Left renal pelvis (tissue), 4 donors: ENCODE data around the gene WWC2. TPM values are rescaled to one million over a fixed set of nuclear protein-coding genes. Genes with fewer than 3 reads are reported as not detected.

Experiments used
- DNase-seq, 4 donors: peaks; one replicate each; pipeline ENCODE4 v3.0.0-alpha.2; 2013; ENCODE audit warnings: low read depth in 4 of 4, low spot score in 3 of 4
- polyA plus RNA-seq, 4 donors: library from polyadenylated mRNA; unstranded; fragments of 120-200 nt; gene quantifications; one replicate each; pipeline ENCODE4 v1.2.1, GENCODE V29; 2013; ENCODE audit not compliant: insufficient read length in 4 of 4

The WWC2 gene
- polyA plus RNA-seq, 4 donors: 40.0 to 60.5 (median 59.1) TPM

DNA sequence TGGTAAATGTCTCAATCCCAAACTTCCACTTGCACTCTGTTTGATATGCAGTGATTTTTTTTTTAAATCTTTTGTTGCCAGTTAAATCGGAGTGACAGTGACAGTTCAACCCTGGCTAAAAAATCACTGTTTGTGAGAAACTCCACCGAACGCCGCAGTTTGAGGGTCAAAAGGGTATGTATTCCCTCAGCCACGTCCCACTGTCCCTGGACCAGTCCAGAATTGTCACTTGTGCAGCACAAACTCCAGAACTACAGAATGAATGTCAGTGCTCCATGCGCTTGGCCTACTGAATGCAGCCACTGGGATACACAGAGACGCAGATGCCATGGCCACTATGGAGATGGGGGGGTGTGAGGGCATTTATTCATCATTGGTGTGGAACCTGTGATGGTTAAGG, 186.8 kb downstream of the WWC2 start:
- DNase-seq: no peak

DNA sequence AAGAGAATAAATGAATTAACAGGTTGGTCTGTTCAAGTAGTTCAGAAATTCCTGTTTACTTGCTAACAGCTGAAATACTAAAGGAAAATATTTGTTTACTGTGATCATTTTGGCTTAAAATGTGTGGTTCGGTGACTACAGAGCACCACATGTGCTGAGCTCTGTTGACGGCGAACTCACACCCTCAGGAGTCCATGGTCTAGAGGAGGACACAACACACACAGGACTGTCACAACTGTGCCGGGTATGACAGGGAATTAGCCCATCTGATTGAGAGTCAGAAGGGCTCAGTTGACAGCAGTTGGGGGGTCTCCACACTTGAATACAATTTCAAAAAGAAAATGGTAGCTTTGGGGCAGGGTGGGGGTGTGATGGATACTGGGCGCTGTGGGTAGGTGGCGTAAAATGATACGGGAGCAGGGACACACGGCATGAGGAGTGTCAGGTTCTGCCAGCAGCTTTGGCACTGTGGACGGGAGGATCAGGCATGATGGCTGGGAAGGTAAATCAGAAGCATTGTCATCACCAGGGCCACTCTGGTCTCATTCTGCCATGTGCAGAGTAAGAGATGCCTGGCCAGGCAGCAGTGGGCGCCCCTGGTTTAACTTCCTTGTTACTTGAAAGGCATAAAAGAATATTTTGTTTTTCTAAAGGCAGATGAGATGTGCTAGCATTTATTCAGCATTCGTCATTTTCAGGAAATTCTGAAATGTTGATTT, 187.7 kb downstream of the WWC2 start:
- no peak for DNase-seq

DNA sequence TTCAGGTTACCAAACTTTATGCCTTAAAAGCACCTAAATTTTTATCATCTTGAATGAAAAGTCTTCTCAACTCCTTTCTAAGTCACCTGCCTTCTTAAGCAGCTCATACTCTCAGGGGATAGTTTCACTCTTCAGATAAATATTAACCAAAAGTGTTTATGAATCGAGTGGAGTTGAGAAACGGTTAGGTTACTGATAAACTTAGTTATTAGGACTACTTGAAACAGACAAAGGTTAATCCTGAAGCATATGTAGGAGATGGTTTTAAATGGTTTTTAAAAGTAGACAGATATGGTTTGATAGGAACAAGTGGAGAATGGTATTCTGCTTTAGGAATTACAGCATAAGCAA, 188.2 kb downstream of the WWC2 start:
- no peak for DNase-seq

DNA sequence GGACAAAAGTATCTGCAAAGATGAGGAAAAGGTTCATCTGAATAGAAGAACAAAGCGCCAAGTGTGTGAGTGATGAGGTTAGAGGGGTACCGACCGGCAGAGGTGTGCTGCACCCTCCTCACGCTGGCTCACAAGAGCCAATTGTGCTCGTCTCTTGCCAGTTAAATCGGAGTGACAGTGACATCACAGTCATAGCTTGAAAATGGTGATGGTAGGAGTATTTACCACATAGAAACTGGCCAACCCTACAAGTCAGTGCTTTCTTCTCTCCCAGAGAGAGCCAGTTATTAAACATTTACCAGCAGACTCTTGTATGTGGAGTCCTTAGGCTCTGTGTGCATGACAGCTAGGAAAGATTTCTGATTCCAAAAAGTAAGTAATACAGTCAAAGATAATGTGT, 188.6 kb downstream of the WWC2 start:
- DNase-seq: no peak

DNA sequence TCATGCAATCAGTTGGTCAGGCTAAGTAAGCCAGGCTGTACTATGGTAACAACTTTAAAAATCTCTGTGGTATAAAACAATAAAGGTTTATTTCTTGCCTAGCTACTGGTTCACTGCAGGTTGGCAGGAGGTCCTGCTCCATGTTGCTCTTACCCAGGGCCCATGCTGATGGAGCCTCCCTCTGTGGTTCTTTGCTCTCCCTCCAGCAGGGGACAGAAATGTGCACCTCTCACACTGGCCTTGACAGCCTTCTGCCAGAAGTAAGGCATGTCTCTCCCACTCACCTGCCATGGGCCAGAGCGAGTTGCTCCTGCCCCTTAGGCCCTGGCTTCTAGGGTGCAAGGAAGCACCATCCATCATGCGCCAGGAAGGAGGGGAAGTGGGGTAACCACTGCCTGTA, 189.9 kb downstream of the WWC2 start:
- no peak for DNase-seq

DNA sequence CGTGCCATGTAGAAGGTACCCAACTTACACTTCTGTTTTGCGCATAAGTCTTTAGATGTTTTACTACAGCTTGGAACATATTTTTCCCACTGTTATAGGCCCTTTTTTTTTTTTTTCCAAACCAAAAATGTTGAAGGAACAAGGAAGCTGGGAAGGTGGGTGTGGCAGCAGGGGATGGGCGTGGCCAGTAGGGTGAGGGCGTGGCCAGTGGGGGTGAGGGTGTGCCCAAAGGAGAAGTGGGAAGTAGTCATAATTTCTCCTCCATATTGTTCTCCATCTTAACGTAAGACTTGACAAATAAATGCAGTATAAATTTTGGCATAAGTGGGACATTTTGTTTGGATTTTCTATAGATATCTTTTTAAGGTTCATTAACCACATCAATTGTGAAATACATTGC, 190.6 kb downstream of the WWC2 start:
- DNase-seq: no peak

DNA sequence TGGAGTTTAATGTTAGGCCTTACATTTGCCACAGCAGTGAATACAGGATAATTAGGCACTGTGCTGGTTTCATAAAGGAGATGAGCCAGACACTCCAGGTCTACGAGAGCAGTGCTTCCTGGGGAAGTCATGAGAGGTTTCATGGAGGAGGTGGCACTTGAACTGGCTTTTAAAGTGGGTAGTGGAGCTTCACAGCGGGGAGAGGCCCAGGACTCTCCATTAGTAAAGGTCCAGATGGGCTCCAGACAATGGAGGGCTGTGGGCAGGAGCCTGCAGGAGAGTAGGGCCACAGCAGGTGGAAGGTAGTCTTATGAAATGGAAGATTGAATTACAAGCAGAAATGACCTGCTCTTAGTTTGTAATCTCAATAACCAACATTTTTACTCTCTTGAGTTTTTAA, 192.0 kb downstream of the WWC2 start:
- no peak for DNase-seq

DNA sequence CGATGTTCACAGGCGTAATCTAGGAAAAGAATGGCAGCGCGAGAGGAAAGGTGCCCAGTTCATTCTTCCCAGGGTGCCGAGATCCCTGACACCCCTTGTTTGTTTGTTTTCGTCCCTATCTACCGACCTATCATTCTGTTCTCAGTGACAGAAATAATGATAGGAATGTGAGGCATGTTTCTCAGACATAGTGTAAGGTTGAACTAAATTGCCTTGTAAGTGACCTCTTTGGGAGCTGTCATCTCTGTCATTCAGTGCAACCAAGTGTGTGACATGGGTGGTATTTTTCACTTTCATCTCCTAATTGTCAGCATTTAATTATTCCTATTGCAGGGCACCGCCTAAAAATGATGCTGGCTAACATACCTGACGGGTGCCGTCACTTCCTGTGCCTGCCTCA, 196.7 kb downstream of the WWC2 start:
- no peak for DNase-seq

DNA sequence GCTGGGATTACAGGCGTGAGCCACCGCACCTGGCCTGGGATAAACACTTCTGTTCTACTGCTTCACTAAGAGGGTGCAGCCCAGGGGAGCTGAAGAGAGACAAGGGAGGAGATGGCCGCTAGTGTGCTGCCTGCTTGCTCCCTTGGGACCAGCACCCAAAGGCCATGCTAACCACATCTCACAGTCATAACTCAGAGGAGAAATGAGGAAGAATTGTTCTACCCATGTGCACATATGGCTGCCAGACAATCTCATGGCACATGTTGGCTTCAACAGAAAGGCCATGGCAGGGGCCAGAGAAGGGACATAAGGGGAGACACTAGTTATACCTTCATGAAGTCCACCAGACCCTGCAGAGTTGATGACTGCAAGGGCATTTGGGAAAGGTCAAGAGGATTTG, 198.6 kb downstream of the WWC2 start:
- no peak for DNase-seq

DNA sequence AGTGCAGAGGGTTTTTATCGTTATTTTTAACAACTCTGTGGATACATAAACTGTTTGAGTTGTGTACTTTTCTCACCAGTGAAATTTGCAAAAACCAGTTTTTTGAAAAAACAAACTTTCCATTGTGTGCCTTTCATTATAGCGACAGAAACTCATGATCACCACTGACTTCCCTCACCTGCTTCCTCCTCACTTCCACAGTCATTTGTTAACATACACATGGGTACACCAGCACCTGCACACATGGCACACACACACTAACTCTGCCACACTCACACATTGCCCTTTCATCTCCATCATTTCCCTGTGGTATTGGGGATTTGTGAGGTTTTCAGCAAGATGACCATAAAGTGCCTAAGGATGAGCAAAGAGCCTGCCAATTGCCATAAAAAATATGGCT, 200.4 kb downstream of the WWC2 start:
- no peak for DNase-seq

DNA sequence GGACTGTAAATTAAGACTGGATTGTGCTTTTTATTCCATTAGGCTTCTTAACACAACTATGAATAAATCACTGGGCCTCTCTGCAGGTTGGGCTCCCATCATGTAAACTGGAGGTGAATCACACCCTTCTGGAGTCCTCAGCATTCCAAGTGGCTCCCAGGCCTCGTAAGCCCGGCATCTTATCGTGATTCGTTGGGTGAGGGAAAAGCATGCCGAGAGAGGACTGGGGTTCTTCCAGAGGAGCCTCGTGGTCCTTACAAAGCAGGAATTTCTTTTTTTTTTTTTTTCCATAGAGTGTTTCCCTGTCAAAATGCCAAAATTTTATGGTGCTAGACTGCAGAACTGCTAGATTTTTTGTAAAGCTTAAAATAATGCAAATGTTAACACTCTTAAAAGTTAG, 201.0 kb downstream of the WWC2 start:
- no peak for DNase-seq

DNA sequence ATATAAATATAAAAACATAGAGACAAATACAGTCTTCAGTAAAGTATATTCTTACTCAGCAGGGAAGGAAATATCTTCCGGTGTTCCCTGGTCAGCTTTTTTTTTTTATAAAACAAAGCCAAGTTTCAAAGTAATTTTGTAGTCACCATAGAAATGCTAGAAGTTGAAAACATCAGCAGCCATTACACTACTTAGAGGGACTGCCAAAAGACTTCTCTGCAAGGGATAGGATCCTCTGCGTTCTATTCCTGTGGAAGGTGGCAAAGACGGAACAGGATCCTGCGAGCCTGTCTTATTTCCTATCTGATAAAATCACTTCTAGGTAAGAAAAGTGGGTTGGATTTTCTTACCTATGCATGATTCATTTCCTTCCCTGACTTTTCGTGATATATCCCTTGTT, 201.6 kb downstream of the WWC2 start:
- DNase-seq: no peak

DNA sequence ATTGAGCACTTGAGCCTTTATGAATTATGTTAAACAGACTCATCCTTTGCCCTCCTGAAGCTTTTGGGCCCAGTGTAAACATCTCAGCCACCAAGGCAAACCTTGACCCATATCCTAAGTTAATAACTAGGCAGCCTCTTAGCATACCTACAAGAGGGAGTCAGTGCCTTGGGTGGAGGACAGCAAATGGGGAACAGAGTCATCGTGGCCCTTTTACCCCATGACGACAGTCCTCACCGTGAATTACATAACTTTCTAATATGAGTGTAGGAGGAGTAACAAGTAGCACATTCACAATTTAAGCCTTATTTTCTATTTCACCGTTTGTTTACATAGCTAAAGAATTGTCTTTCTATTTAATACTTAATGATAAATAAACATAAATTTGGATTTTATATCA, 204.2 kb downstream of the WWC2 start:
- no peak for DNase-seq

DNA sequence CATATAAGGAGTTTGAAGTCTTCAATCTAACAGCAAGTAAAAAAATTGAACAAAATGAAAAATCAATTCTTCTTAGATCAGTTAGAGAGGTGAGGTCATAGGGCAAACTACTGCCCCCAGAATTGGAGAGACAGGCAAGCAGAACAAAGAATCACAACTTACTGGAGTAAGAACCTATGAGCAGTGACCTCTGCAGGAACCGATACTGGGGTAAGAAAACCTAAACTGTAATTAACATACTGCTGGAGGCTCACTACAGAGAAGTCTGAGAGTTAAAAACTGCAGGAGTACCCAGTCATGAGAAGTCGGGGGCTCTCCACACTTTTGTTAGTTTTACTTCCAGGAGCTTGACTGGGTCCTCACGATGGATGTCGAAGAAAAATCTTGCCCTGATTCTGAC, 205.0 kb downstream of the WWC2 start:
- DNase-seq: no peak

DNA sequence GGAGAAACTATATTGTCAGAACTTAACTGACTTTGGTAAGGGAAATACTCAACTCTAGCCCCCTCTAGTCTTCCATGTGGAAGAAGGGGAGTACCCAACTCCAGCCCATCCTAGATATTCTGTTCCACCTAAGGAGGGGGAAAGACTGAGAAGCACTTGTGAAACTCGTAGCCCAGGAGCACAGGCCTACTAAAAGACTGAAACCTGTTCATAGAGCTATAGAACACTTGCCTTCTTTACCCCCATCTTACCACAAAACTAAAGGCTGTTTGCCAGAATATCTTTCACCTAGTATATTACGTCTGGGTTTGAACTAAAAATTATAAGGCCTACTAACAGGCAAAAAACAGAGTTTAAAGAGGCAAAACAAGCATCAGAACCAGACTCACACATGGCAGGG, 205.5 kb downstream of the WWC2 start:
- no peak for DNase-seq

DNA sequence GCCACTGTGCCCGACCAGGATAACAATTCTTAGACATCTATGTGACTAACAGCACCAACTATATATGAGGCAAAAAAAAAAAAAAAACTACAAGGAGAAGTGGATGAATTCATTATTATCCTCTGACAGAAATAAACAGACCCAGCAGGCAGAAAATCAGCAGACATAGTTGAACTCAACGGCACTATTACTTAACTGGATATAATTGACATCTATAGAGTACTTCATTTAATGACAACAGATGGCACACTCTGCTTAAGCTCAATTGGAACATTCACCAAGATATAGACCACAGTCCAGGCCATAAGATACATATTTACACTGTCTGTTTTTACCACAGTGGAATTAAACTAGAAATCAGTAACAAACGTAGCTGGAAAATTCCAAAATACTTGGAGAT, 207.8 kb downstream of the WWC2 start:
- DNase-seq: no peak

DNA sequence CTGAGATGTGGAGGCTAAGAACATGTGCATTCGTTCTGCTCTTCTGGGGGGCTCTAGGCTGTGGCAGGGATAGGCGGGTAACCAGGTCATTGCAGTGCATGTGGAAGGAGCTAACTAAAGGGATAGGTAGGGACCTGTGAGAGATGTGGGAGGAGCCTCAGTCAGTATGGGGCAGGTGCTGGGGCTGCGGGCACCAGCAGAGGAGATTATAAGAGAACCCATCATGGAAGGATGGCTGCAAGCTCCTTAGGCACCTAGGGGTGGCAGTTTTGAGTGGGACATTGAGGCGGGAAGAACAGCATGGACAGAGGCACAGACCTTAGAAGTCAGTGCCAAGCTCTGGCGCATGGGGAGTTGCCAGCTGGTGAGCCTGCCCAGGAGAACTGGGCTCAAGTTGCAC, 213.8 kb downstream of the WWC2 start:
- DNase-seq: no peak

DNA sequence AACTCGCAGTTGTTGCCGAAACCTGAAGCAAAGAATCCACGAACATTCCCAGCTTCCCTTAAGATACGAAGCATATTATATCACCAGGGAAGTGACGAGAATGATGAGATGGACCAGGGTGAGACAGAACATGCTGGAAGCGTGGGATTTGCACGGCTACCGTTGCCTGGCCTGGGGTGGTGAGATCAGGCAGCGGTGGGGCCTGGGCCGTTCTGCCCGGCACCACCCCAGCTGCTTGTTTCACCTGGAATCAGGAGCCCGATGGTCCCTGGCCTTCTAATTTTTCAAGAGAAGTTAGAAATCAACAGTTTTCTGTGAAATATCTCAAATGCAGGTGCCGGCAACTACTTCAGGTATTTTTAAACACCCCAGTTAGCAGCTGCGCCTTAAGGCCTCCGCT, 215.3 kb downstream of the WWC2 start:
- DNase-seq: no peak

DNA sequence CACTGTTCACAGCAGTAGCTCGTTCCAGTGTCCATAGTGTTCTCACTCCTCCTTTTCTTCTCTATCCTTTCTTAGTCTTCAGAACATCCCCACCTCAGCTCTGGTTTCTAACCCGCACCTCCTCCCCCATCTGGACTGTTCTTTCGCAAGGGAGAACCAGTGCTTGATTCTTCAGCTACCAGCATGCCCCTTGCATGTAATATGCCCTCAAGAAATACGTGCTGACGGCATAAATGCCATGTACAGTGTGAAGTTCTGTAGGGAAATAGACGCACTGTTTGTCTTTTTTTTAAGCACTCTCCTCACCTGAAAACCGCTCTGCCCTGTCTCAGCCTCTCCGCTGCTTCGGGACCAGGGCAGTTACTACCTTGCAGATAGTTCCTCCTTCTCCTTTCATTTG, 215.7 kb downstream of the WWC2 start:
- DNase-seq: no peak

DNA sequence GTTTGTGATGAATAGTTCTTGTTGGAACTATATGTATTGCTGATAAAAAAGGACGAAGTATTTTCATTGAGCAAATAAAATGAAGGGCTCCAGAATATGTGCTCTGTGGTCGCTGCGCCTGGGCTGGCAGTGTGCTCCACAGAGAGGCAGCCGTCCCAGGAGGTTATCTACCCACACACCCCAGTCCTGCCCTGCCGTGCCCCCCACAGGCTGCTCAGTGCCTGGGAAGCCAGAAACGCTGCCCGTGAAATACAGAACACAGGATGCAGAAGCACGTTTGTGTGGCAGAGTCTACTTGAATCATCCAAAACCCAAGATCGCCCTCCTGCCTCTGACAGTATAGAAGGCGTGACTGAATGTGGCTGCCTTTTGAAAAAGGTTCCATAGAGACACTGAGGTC, 219.6 kb downstream of the WWC2 start:
- no peak for DNase-seq

DNA sequence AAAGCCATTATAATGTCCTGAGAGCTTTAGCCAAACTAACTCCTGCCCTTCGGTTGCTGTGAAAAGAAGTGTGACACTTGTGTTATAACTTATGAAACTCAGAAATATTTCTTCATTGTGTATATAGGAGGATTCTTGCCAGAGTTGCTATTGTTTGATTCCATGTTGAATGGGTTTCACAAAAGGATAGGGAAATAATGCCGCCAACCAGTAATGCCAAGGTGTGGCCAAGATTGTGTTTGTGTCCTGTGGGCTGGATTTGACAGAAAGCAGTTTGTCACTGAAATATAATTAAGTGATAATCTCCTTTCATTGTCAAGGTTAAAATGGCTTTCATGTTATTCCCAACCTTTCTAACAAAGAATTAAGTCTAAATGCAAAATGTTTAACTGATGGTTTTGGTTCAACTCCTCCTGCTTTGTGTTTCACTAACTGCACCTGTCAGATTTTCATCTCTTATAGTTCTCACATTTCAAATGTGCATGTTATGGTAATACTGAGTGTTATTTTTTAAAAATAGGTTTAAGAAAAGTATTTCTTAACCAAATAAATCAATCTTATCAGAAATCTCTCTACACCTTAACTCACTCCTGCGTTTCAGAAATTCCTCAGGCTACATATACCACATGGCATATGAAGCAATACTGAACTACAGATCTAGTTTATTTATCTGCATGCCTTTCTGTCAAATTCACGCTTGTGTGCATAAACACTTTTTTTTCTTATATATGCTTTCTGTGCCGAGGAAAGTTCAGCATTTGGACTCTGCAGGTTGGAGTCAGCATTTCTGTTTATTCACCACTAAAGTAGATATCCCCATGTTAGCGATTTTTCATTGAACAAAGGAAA, 221.4 kb downstream of the WWC2 start, which contains the start of gene CLDN22:
CLDN22 (minus strand) TSS at position 66 of the 849 bp plus-strand sequence; CDS start at position 8, 58 bp downstream.
- DNase-seq: no peak

DNA sequence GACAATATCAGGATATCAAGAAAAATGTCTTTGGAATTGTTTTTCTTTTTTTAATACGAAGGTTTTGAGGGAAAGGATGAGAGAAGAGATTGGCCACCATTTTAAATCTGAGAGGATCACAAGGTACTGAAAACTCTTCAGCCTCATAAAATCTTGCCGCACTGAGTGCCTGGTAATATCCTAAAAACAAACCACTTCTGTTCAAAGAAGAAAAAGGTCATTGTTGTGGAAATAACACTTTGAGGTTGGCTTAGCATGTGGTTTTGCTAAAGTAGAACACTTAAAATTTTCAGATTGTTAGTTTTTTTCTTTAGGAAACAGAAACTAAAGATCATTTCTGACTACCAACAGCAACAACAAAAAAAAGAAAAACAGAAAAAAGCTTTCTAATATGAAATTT, 222.0 kb downstream of the WWC2 start:
- no peak for DNase-seq
